ENCODE results near the gene WDFY4.

WDFY4 gene

GRCh38 chr10:48957361-48958151, 272.9 kb downstream of the WDFY4 start:
- H3K4me1 Mint-ChIP-seq (ENCODE audit: low read depth), result no peaks in the 10 kb centered on the region
- no peaks in the 10 kb centered on the region for H3K27me3 Mint-ChIP-seq
- no peak overlapping the region for H3K27ac Mint-ChIP-seq
- H3K9me3 Mint-ChIP-seq, result no peaks in the 10 kb centered on the region
- H3K36me3 Mint-ChIP-seq (ENCODE audit: low read depth), result no peaks in the 10 kb centered on the region
- no peak overlapping the region for H3K4me3 Mint-ChIP-seq

DNA sequence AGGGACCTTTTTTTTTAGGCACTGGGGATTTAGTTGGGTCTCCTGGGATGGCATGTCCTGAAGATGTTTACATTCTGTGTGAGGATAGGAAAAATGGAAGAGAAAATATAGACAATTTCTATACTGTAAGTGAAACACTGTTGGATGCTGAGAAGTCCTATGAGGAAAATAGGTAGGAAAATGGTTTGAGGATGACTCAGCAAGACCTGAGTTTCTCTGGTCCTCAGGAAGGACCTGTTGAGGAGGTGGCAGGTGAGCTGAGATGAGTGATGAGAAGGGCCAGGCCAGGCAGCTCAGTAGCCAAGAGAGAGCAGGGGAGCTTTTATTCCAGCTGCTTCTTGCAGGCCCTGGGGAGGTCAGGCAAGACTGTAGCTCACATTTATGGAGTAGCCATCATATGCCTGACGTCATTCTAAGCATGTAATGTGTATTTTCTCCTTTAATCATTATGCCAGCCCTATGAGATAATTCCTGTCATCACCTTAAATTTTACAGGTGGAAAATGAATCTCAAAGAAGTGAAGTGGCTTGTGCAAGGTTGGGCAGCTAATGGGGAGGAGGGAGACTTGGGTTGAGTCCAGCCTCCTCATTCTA, 274.0 kb downstream of the WDFY4 start:
- Mint-ChIP-seq H3K36me3 (ENCODE audit: low read depth) (no peaks in the 10 kb centered on the region), H3K27me3 (no peaks in the 10 kb centered on the region), H3K4me1 (ENCODE audit: low read depth) (no peaks in the 10 kb centered on the region), H3K27ac (no peak overlapping the region), H3K9me3 (no peaks in the 10 kb centered on the region), H3K4me3 (no peak overlapping the region)

- no peaks in the 10 kb centered on the region for H3K9me3 Mint-ChIP-seq
- H3K27ac Mint-ChIP-seq, result no peak overlapping the region
- no peaks in the 10 kb centered on the region for H3K27me3 Mint-ChIP-seq
- no peaks in the 10 kb centered on the region for H3K36me3 Mint-ChIP-seq (ENCODE audit: low read depth)
- no peaks in the 10 kb centered on the region for H3K4me1 Mint-ChIP-seq (ENCODE audit: low read depth)
- no peak overlapping the region for H3K4me3 Mint-ChIP-seq
Observed at GRCh38 chr10:48964038-48964437, 279.4 kb downstream of the WDFY4 start.

DNA sequence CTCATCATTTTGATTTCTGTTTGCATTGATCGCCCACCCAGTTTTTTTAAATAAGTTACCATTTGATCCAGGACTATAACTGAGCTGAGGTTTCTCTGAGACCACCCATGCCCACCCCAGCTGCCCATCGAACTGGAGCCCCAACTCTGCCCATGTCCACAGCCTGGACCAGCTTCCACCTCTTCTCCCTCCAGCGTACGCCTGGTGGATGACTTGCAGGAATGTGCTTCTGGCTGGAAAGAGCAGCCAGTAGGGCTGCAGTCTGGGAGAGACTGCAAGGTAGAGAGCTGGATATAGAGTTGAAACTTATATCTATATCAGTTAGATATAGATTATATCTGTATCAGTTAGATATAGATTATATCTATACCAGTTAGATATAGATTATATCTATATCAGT, 280.8 kb downstream of the WDFY4 start:
- H3K27me3 Mint-ChIP-seq, result no peaks in the 10 kb centered on the region

GRCh38 chr10:48968036-48968435, 283.4 kb downstream of the WDFY4 start:
- Mint-ChIP-seq H3K4me3 (no peak overlapping the region), H3K36me3 (ENCODE audit: low read depth) (no peaks in the 10 kb centered on the region), H3K27ac (no peak overlapping the region)

More for the DNA sequence above, 280.8 kb downstream of the WDFY4 start:
- no peaks in the 10 kb centered on the region for H3K9me3 Mint-ChIP-seq
- H3K36me3 Mint-ChIP-seq (ENCODE audit: low read depth), result no peaks in the 10 kb centered on the region
- no peak overlapping the region for H3K27ac Mint-ChIP-seq
- no peaks in the 10 kb centered on the region for H3K4me1 Mint-ChIP-seq (ENCODE audit: low read depth)
- H3K4me3 Mint-ChIP-seq, result no peak overlapping the region

GRCh38 chr10:48970046-48970445, 285.4 kb downstream of the WDFY4 start:
- Mint-ChIP-seq H3K4me3 (no peak overlapping the region), H3K36me3 (ENCODE audit: low read depth) (no peaks in the 10 kb centered on the region), H3K9me3 (no peaks in the 10 kb centered on the region), H3K27me3 (no peaks in the 10 kb centered on the region), H3K4me1 (ENCODE audit: low read depth) (no peaks in the 10 kb centered on the region), H3K27ac (no peak overlapping the region)

More at GRCh38 chr10:48968036-48968435, 283.4 kb downstream of the WDFY4 start:
- Mint-ChIP-seq H3K4me1 (ENCODE audit: low read depth) (no peaks in the 10 kb centered on the region), H3K9me3 (no peaks in the 10 kb centered on the region), H3K27me3 (no peaks in the 10 kb centered on the region)

- no peak overlapping the region for H3K27ac Mint-ChIP-seq
- H3K4me3 Mint-ChIP-seq, result no peak overlapping the region
- no peaks in the 10 kb centered on the region for H3K4me1 Mint-ChIP-seq (ENCODE audit: low read depth)
- no peaks in the 10 kb centered on the region for H3K27me3 Mint-ChIP-seq
- no peaks in the 10 kb centered on the region for H3K36me3 Mint-ChIP-seq (ENCODE audit: low read depth)
- H3K9me3 Mint-ChIP-seq, result no peaks in the 10 kb centered on the region
Observed at GRCh38 chr10:48970654-48971053, 286.0 kb downstream of the WDFY4 start.

DNA sequence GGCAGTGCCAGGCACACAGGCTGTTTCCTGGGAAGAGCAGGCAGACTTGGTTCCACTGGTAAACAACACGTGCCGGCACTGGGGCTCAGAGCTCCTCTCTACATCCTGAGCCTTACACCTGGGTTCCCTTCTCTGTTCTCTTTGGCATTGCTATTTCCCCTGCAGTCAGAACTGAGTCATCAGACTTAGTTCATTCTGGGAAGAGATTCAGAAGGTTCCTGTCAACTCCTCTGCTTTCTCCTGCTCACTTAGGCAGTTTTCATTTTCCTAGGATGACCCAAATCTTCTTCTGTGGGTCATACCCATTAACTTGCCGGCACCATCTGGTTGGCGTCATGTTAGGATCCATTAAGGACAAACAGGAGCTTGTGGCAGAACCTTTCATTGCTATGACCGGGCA, 288.4 kb downstream of the WDFY4 start:
- no peaks in the 10 kb centered on the region for H3K9me3 Mint-ChIP-seq
- H3K27me3 Mint-ChIP-seq, result no peaks in the 10 kb centered on the region
- no peaks in the 10 kb centered on the region for H3K4me1 Mint-ChIP-seq (ENCODE audit: low read depth)
- H3K27ac Mint-ChIP-seq, result no peak overlapping the region
- no peak overlapping the region for H3K4me3 Mint-ChIP-seq
- H3K36me3 Mint-ChIP-seq (ENCODE audit: low read depth), result no peaks in the 10 kb centered on the region

GRCh38 chr10:48974510-48975156, 290.0 kb downstream of the WDFY4 start:
- Mint-ChIP-seq H3K4me1 (ENCODE audit: low read depth) (no peaks in the 10 kb centered on the region), H3K27ac (no peak overlapping the region), H3K36me3 (ENCODE audit: low read depth) (no peaks in the 10 kb centered on the region), H3K4me3 (no peak overlapping the region), H3K9me3 (no peaks in the 10 kb centered on the region), H3K27me3 (no peaks in the 10 kb centered on the region)

DNA sequence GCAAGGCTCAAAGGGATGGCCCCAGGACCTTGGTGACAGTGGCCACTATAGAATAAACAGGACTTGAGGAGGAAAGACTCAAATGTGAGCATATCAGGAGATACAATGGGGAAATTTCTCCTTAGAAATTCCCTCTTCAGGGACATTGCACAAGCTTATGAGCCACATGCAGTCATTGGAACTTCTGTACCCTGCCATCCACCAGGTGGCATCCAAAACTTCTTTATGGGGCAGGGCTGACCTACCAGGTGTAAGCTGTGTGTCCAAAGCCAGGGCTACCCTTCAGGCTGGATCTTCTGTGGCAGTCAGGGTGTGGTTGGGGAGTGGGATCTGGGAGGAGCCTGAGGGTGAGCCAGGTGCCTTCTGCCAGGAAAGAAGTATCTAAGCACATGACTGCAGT, 291.5 kb downstream of the WDFY4 start:
- Mint-ChIP-seq H3K36me3 (ENCODE audit: low read depth) (no peaks in the 10 kb centered on the region), H3K27ac (no peak overlapping the region), H3K4me3 (no peak overlapping the region), H3K27me3 (no peaks in the 10 kb centered on the region), H3K9me3 (no peaks in the 10 kb centered on the region), H3K4me1 (ENCODE audit: low read depth) (no peaks in the 10 kb centered on the region)

DNA sequence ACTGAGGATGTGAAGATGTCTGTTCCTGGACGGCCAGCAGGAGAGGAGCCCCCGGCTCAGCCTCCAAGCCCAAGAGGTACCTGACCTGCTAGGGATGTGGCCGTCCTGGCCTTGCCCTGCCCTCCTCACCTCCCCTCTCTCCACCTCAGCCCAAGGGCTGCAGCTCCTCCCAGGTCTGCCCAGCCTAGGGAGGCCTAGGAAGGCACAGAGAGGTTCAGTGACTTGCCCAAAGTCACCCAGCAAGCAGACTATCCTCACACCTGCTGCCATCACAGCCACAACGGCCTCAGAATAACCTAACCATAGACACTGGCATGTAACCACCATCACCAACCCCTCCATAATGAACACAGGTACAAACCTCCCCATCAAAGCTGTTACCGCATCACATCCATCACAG, 293.6 kb downstream of the WDFY4 start:
- H3K27me3 Mint-ChIP-seq, result no peaks in the 10 kb centered on the region
- H3K36me3 Mint-ChIP-seq (ENCODE audit: low read depth), result no peaks in the 10 kb centered on the region
- no peak overlapping the region for H3K4me3 Mint-ChIP-seq
- no peaks in the 10 kb centered on the region for H3K9me3 Mint-ChIP-seq
- H3K4me1 Mint-ChIP-seq (ENCODE audit: low read depth), result no peaks in the 10 kb centered on the region
- no peak overlapping the region for H3K27ac Mint-ChIP-seq

DNA sequence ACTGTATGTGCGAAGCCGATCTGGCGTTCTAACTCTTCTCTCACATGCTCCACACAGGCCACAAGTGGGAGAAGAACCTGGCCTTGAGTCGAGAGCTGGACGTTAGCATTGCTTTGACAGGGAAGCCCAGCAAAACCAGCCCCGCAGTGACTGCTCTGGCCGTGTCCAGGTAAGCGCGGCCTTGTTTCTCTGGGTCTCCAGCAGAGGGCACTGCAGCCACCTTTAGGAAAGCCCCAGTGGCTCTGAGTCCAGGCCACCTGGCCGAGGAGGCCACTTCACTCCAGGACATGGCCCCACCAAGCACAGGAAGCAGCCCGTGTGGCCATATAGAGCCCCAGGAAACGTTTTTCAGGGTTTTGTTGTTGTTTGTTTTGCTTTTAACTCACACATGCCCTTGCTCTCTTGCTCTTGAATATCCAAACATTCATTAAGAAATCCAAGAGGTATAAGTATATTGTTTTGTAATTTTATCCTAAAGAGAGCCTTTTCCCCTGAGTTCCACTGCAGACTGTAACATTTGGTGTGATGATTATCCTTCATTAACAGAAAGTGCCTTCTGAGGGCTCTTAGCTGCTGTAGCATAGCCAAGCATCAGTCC, 296.7 kb downstream of the WDFY4 start:
- Mint-ChIP-seq H3K9me3 (no peaks in the 10 kb centered on the region), H3K36me3 (ENCODE audit: low read depth) (no peaks in the 10 kb centered on the region), H3K27ac (no peak overlapping the region), H3K27me3 (no peaks in the 10 kb centered on the region), H3K4me1 (ENCODE audit: low read depth) (no peaks in the 10 kb centered on the region), H3K4me3 (no peak overlapping the region)

DNA sequence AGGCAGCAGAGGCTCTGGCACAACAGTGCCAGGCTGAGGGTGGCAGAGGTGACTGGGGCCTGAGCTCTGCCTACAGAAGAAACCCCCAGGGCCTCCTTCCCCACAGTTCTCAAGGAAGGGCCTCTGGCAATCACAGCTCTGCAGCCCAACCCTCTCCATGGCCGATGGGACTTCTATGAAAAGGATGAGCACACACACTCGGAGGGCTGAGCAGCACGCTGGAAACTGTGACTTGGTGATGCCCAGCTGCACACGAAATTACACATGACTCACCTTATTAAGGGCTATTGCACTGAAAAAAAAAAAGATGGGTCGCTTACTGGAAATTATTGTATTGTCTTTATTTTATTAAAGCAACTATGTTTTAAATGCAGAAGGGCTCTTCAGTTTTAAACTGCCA, 297.9 kb downstream of the WDFY4 start:
- Mint-ChIP-seq H3K27me3 (no peaks in the 10 kb centered on the region), H3K4me1 (ENCODE audit: low read depth) (no peaks in the 10 kb centered on the region), H3K36me3 (ENCODE audit: low read depth) (no peaks in the 10 kb centered on the region), H3K4me3 (no peak overlapping the region), H3K9me3 (no peaks in the 10 kb centered on the region), H3K27ac (no peak overlapping the region)

- H3K27ac Mint-ChIP-seq, result no peak overlapping the region
- no peaks in the 10 kb centered on the region for H3K4me1 Mint-ChIP-seq (ENCODE audit: low read depth)
- H3K4me3 Mint-ChIP-seq, result no peak overlapping the region
Observed at GRCh38 chr10:48983648-48984351, 299.1 kb downstream of the WDFY4 start.

More at GRCh38 chr10:48983648-48984351, 299.1 kb downstream of the WDFY4 start:
- Mint-ChIP-seq H3K36me3 (ENCODE audit: low read depth) (no peaks in the 10 kb centered on the region), H3K9me3 (no peaks in the 10 kb centered on the region), H3K27me3 (no peaks in the 10 kb centered on the region)
